HepG2 (cell line): ENCODE results near the gene C9orf43. TPM values are rescaled to one million over a fixed set of nuclear protein-coding genes. Genes with fewer than 3 reads are reported as not detected.

Experiments
- BCL6 ChIP-seq: IDR thresholded peaks from 2 replicates; pipeline ENCODE4 v1.6.1; 2016; ENCODE audit warnings: missing genetic modification reagents, missing compliant biosample characterization
- EP300 ChIP-seq, 3 experiments: sonication (generic) in 1 of 3; formaldehyde crosslinking in 1 of 3; IDR thresholded peaks; 2 replicates each; pipeline versions ENCODE4 v1.5.1 to v1.6.1; 2011 to 2020; ENCODE audit warnings: low read depth in 2 of 3, low read length in 2 of 3, borderline replicate concordance in 1 of 3, improper control_type of control experiment in 1 of 3, mild to moderate bottlenecking in 1 of 3, missing genetic modification reagents in 1 of 3, moderate library complexity in 1 of 3
- HNRNPLL ChIP-seq: fragments of 200-400 bp; formaldehyde crosslinking; IDR thresholded peaks from 2 replicates; pipeline ENCODE4 v1.6.1; 2017; ENCODE audit warnings: mild to moderate bottlenecking, low read depth, low read length; ENCODE audit not compliant: poor library complexity, severe bottlenecking
- MAFK ChIP-seq, 2 experiments: IDR thresholded peaks in 1 of 2; conservative IDR thresholded peaks in 1 of 2; 2 replicates each; pipeline ENCODE4 v1.6.1; 2011; ENCODE audit warnings: improper control_type of control experiment in 2 of 2, low read length in 2 of 2
- SOX13 ChIP-seq, 3 experiments: fragments of 450-650 bp in 1 of 3; sonication (generic) in 1 of 3; formaldehyde crosslinking in 1 of 3; IDR thresholded peaks in 2 of 3; conservative IDR thresholded peaks in 1 of 3; 2 replicates each; pipeline versions ENCODE4 v1.5.0 to v1.6.1; 2016 to 2020; ENCODE audit warnings: antibody characterized with exemption in 1 of 3, mild to moderate bottlenecking in 1 of 3, missing compliant biosample characterization in 1 of 3, missing genetic modification reagents in 1 of 3, moderate library complexity in 1 of 3
- ZNF274 ChIP-seq: sonication (generic); formaldehyde crosslinking; IDR thresholded peaks from 2 replicates; pipeline ENCODE4 v1.5.1; 2020; ENCODE audit warnings: mild to moderate bottlenecking, missing genetic modification reagents
- polyA plus RNA-seq, 8 experiments: library from polyadenylated mRNA; depleted of rRNA in 3 of 8; stranded (reverse) in 7 of 8; unstranded in 1 of 8; fragments of >200 nt; fragmentation: Illumina TruSeq in 4 of 8; extraction: Trizol in 4 of 8; gene quantifications; 2 replicates each; pipeline versions ENCODE4 v1.2.1 to v1.2.3, GENCODE V29; 2011 to 2016; ENCODE audit warnings: low read depth in 4 of 8, missing spikeins in 1 of 8, mixed read lengths in 1 of 8; ENCODE audit not compliant: insufficient read depth in 1 of 8
- total RNA-seq, 5 experiments: library from RNA; depleted of rRNA; stranded (reverse); fragments of >200 nt; fragmentation: Illumina TruSeq; extraction: Trizol; gene quantifications; 2 replicates each; pipeline ENCODE4 v1.2.3, GENCODE V29; 2016; ENCODE audit warnings: low read depth in 1 of 5
- TF ChIP-seq, protein P1 (sequence below): sonication (generic); formaldehyde crosslinking; IDR thresholded peaks from 2 replicates; pipeline ENCODE4 v1.5.1; 2020; ENCODE audit warnings: mild to moderate bottlenecking, missing genetic modification reagents, borderline replicate concordance
- TF ChIP-seq, protein P2 (sequence below): sonication (generic); formaldehyde crosslinking; IDR thresholded peaks from 2 replicates; pipeline ENCODE4 v1.5.1; 2020; ENCODE audit warnings: missing genetic modification reagents, mild to moderate bottlenecking, borderline replicate concordance
- TF ChIP-seq, protein P3 (sequence below): sonication (generic); formaldehyde crosslinking; IDR thresholded peaks from 2 replicates; pipeline ENCODE4 v1.4.0; 2020; ENCODE audit warnings: mild to moderate bottlenecking, missing genetic modification reagents
- TF ChIP-seq, protein P4 (sequence below): sonication (generic); formaldehyde crosslinking; IDR thresholded peaks from 2 replicates; pipeline ENCODE4 v1.4.0; 2020; ENCODE audit warnings: missing genetic modification reagents, borderline replicate concordance
- TF ChIP-seq, protein P5 (sequence below): sonication (generic); formaldehyde crosslinking; IDR thresholded peaks from 2 replicates; pipeline ENCODE4 v1.4.0; 2020; ENCODE audit warnings: missing genetic modification reagents

C9orf43 gene
- total and polyA plus RNA-seq, 2 of the 13 experiments (the other 11 are each of a cell fraction or from before 2014, with no cell fraction given) = 0.24 to 0.31 TPM

DNA sequence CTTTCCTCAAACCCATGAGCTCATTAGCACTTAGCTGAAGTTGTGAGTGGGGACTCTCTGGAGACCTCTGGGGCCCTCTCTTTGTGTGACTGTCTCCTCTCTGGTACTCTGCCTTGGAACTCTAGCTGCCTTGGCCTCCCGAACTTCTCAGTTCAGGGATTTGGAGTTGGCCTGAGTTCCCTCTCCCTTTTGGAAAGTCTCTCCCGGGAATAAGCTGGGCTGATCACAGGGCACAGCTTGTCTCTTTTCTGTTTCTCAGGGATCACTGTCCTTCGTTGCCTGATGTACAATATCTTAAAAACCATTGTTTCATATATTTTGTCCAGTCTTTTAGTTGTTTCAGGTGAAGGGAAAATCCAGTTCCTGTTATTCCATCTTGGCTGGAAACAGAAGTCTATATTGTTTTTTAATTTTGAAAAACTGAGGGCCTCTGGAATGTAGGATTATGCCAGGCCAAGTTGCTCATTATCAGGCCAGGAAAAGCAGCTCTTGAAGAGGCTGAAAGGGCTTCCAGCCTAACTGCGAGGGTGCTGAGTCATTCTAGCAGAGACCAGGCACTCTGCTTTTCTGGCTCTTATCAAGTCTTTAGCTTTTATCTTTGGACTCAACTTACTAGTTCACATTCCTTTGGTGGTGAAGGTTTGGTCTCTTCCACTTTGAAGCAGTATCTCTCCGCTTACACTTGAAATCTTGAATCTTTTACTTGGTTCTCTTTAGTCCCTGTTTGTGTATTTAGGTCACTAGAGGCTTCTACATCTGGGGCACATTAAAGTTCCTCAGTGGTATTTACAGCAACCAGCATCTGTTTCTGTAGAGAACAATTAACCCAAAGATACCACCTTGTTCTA, 44.6 kb downstream of the C9orf43 start (continued):
- TF ChIP-seq, protein P1, sequence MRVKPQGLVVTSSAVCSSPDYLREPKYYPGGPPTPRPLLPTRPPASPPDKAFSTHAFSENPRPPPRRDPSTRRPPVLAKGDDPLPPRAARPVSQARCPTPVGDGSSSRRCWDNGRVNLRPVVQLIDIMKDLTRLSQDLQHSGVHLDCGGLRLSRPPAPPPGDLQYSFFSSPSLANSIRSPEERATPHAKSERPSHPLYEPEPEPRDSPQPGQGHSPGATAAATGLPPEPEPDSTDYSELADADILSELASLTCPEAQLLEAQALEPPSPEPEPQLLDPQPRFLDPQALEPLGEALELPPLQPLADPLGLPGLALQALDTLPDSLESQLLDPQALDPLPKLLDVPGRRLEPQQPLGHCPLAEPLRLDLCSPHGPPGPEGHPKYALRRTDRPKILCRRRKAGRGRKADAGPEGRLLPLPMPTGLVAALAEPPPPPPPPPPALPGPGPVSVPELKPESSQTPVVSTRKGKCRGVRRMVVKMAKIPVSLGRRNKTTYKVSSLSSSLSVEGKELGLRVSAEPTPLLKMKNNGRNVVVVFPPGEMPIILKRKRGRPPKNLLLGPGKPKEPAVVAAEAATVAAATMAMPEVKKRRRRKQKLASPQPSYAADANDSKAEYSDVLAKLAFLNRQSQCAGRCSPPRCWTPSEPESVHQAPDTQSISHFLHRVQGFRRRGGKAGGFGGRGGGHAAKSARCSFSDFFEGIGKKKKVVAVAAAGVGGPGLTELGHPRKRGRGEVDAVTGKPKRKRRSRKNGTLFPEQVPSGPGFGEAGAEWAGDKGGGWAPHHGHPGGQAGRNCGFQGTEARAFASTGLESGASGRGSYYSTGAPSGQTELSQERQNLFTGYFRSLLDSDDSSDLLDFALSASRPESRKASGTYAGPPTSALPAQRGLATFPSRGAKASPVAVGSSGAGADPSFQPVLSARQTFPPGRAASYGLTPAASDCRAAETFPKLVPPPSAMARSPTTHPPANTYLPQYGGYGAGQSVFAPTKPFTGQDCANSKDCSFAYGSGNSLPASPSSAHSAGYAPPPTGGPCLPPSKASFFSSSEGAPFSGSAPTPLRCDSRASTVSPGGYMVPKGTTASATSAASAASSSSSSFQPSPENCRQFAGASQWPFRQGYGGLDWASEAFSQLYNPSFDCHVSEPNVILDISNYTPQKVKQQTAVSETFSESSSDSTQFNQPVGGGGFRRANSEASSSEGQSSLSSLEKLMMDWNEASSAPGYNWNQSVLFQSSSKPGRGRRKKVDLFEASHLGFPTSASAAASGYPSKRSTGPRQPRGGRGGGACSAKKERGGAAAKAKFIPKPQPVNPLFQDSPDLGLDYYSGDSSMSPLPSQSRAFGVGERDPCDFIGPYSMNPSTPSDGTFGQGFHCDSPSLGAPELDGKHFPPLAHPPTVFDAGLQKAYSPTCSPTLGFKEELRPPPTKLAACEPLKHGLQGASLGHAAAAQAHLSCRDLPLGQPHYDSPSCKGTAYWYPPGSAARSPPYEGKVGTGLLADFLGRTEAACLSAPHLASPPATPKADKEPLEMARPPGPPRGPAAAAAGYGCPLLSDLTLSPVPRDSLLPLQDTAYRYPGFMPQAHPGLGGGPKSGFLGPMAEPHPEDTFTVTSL = peak; percentile 19; the same call in 1 of the 2 replicates
- TF ChIP-seq ZNF274 (CRISPR knock-in tag) (no peak), MAFK (conservative IDR thresholded peaks at IDR 0.05 in 1 of 2, IDR thresholded peaks at IDR 0.05 in 1 of 2; ENCODE audit: low read length in 2 of 2) (peak; percentile 57 to 82), SOX13 (IDR thresholded peaks at IDR 0.05) (no peak), SOX13 (CRISPR knock-in tag; conservative IDR thresholded peaks at IDR 0.05 in 1 of 2, IDR thresholded peaks at IDR 0.05 in 1 of 2) (peak in 1 of 2 experiments; percentile 34; a peak in 1 of 4 replicates), BCL6 (CRISPR knock-in tag) (0 out of 2 replicates have a peak, but pooled peaks have one; percentile 14), EP300 (IDR thresholded peaks at IDR 0.05; ENCODE audit: low read depth in 2 of 2, low read length in 2 of 2) (peak; percentile 29 to 67; a peak in 2 of 4 replicates), EP300 (CRISPR knock-in tag; IDR thresholded peaks at IDR 0.05; ENCODE audit: borderline replicate concordance) (0 out of 2 replicates have a peak, but pooled peaks have one; percentile 26), HNRNPLL (no peak)
- TF ChIP-seq, protein P2, sequence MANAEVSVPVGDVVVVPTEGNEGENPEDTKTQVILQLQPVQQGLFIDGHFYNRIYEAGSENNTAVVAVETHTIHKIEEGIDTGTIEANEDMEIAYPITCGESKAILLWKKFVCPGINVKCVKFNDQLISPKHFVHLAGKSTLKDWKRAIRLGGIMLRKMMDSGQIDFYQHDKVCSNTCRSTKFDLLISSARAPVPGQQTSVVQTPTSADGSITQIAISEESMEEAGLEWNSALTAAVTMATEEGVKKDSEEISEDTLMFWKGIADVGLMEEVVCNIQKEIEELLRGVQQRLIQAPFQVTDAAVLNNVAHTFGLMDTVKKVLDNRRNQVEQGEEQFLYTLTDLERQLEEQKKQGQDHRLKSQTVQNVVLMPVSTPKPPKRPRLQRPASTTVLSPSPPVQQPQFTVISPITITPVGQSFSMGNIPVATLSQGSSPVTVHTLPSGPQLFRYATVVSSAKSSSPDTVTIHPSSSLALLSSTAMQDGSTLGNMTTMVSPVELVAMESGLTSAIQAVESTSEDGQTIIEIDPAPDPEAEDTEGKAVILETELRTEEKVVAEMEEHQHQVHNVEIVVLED (CRISPR knock-in tag) = no peak
- TF ChIP-seq, protein P3, sequence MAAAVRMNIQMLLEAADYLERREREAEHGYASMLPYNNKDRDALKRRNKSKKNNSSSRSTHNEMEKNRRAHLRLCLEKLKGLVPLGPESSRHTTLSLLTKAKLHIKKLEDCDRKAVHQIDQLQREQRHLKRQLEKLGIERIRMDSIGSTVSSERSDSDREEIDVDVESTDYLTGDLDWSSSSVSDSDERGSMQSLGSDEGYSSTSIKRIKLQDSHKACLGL (CRISPR knock-in tag) = no peak
- TF ChIP-seq, protein P4, sequence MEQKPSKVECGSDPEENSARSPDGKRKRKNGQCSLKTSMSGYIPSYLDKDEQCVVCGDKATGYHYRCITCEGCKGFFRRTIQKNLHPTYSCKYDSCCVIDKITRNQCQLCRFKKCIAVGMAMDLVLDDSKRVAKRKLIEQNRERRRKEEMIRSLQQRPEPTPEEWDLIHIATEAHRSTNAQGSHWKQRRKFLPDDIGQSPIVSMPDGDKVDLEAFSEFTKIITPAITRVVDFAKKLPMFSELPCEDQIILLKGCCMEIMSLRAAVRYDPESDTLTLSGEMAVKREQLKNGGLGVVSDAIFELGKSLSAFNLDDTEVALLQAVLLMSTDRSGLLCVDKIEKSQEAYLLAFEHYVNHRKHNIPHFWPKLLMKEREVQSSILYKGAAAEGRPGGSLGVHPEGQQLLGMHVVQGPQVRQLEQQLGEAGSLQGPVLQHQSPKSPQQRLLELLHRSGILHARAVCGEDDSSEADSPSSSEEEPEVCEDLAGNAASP = 0 out of 2 replicates have a peak, but pooled peaks have one; percentile 27
- TF ChIP-seq, protein P5, sequence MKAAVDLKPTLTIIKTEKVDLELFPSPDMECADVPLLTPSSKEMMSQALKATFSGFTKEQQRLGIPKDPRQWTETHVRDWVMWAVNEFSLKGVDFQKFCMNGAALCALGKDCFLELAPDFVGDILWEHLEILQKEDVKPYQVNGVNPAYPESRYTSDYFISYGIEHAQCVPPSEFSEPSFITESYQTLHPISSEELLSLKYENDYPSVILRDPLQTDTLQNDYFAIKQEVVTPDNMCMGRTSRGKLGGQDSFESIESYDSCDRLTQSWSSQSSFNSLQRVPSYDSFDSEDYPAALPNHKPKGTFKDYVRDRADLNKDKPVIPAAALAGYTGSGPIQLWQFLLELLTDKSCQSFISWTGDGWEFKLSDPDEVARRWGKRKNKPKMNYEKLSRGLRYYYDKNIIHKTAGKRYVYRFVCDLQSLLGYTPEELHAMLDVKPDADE (CRISPR knock-in tag) = no peak
- TF ChIP-seq, all 625 proteins: peak for 40
